Sciatic nerve (tissue), 2 donors: ENCODE results near the gene IGF2R. TPM values are rescaled to one million over a fixed set of nuclear protein-coding genes. Genes with fewer than 3 reads are reported as not detected.
"Not testable (repeated sequence)": the region's sequence is repeated elsewhere in the genome, so short reads cannot be mapped to it uniquely, and the experiment has no call there.

Experiments used
- ATAC-seq: fragments of 200-7000 bp; cut with Tn5 transposase; one replicate; pipeline ENCODE4 v1.9.1; 2020; ENCODE audit warnings: mild to moderate bottlenecking, moderate library complexity
- DNase-seq: peaks from one replicate; pipeline ENCODE4 v3.0.0-alpha.2; 2020; ENCODE audit warnings: low spot score
- intact Hi-C: fragments of 100-400 bp; cut with DNase I; formaldehyde crosslinking; loops from one replicate; pipeline ENCODE4 v1.14.2; 2022
- total RNA-seq: library from RNA; stranded (reverse); fragmentation: NEBNext Ultra II Directional; extraction: Animal tissue kit (Norgen Biotek cat#: 25700); gene quantifications from one replicate; pipeline ENCODE4 v1.2.1, GENCODE V29; 2021
- donor health status: DM: no; HTN: no; CAD: no.
- donor health status: DM: no; HTN: no; CAD: no.

Gene IGF2R
- total RNA-seq, 1 donor from 2014 or later = 71.7 TPM

- ATAC-seq (no peak), DNase-seq (no peak)
- intact Hi-C loops = no loop called here
Observed at GRCh38 chr6:160079686-160080043, 110.8 kb downstream of the IGF2R start.

GRCh38 chr6:160080097-160080496, 111.2 kb downstream of the IGF2R start:
- DNase-seq = no peak
- no peak for ATAC-seq
- intact Hi-C loops = no loop called here

DNA sequence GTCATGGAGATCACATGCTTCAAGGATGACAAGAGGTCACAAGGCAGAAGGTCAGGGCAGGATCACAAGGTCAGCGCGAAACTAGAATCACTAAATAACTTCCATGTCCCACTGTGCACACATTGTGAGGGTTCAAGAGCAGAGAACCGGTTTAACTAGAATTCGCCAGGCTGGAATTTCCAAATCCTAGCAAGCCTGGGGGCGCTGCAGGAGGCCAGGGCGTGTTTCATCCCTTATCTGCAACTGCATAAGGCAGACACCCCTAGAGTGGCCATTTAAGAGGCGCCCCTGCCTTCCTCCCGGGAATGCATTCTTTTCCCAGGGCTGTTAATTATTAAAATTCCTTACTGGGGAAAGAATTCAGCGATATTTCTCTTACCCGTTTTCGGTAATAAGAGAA, 112.5 kb downstream of the IGF2R start:
- intact Hi-C loops = no loop called here
- no peak for DNase-seq
- no peak for ATAC-seq

- intact Hi-C loops = no loop called here
- ATAC-seq (no peak), DNase-seq (no peak)
Observed at GRCh38 chr6:160082627-160083026, 113.7 kb downstream of the IGF2R start.

- intact Hi-C loops = no loop called here
- no peak for ATAC-seq
- DNase-seq = no peak
Observed at GRCh38 chr6:160084198-160084776, 115.4 kb downstream of the IGF2R start.

DNA sequence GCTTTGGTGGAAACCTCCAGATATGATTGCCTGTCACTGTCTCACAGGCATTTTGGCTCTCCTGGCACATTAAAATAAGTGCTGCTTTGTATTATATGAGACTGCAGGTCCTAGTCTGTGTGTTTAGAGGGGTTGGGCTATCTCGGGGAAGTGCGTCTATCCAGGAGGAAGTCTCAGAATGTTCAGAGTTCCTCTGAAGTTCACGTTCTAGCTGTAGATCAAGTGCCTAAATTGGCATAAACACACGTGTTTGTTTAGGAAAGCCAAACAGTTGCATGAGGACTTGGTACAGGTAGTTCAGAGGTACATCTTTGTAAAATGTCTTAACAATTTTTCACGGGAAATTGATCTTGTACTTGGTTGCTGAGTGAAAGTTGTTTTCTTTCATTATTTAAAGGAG, 116.3 kb downstream of the IGF2R start:
- intact Hi-C loops = no loop called here
- DNase-seq (no peak), ATAC-seq (no peak)

- ATAC-seq = no peak
- intact Hi-C loops = no loop called here
- no peak for DNase-seq
Observed at GRCh38 chr6:160085713-160086505, 117.0 kb downstream of the IGF2R start.

GRCh38 chr6:160086754-160087153, 117.9 kb downstream of the IGF2R start:
- DNase-seq (no peak), ATAC-seq (no peak)
- intact Hi-C loops = no loop called here

DNA sequence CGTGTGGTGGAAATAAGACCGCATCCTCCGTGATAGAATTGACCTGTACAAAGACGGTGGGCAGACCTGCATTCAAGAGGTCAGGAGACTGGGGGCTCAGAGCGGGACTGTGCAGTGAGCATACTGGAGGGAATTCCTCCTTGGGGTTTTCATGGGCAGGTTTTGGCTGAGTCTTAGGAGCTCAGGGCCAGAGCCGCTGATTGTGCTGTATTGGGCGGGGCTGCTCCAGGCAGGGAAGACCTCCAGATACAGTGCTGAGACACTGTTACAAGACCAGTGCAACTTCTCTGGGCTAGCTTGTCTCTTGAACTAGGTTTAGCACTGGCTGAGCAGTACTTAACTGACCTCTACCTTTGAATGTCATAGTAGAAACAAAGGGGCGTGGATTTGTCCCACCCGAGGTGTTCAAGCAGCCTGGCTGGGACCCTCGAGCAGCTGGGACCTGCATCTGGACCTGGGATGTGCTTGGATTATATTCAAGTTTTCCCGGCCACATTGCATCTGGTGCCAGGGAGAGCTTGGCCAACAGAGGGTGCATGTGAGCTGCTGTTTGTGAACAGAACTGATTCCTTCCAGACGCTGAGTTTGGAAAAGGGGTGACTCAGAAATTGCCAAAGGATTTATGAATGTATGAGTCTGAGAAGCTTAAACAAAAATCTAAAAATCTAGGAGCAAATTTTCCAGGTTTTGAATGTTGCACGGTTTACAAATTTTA, 119.3 kb downstream of the IGF2R start:
- peak; percentile 88 for ATAC-seq
- peak; percentile 84 for DNase-seq
- intact Hi-C loops = no loop called here

DNA sequence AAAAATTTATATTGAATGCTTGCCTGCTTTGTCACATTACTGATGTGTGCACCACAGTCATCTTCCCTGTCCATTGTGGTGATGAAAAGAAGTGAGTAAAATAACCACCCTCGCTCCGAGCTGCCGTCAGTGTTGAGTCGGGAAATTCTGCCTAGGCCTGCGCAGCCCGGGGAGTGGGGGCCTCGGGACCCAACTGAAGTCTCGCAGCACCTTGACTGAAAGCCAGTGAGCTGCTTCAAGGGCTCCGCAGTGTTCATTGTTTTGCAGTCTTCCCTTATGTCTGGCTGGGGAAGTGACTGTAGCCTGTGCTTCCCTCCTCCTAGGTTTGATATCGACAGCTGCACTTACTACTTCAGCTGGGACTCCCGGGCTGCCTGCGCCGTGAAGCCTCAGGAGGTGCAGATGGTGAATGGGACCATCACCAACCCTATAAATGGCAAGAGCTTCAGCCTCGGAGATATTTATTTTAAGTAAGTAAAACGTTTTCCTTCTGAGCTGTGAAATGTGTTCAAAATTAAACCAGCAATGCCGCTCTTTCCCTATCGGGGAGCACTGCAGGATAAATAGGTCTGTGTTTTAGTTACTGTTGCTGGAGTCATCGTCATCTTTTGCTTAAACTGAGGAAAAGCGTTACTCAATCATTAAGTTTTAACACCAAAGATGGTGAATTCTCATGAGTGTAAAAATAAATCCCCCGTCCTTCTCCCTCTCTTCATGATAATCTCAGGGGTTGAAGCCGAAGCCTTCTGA, 120.1 kb downstream of the IGF2R start:
- DNase-seq (no peak), ATAC-seq (peak; percentile 3)
- intact Hi-C loops = no loop called here

- ATAC-seq (no peak), DNase-seq (no peak)
- intact Hi-C loops = no loop called here
Observed at GRCh38 chr6:160089534-160089897, 120.6 kb downstream of the IGF2R start.

DNA sequence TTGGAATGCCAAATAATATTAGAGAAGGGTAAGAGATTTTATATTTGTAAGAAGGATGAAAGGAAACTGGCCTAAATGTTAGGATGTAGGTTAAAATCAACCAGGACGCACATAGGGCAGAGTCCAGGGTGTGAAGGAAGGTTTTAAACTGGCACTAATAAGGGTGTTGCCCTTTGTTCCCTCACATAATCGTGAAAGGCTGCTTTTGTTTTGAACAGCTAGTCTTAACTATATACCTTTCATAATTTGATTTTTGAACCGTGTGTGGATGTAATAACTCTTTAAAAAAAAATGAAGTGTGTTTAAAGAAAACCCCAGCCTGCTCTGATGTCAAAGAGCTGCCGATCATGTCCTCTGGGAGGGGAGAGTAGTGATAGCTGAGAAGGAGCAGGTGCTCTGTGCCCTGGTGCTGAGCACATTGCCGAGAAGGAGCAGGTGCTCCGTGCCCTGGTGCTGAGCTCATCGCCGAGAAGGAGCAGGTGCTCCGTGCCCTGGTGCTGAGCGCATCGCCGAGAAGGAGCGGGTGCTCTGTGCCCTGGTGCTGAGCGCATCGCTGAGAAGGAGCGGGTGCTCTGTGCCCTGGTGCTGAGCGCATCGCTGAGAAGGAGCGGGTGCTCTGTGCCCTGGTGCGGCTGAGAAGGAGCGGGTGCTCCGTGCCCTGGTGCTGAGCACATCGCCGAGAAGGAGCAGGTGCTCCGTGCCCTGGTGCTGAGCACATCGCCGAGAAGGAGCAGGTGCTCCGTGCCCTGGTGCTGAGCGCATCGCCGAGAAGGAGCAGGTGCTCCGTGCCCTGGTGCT, 121.8 kb downstream of the IGF2R start:
- ATAC-seq, intact Hi-C loops, DNase-seq: not testable (repeated sequence)

DNA sequence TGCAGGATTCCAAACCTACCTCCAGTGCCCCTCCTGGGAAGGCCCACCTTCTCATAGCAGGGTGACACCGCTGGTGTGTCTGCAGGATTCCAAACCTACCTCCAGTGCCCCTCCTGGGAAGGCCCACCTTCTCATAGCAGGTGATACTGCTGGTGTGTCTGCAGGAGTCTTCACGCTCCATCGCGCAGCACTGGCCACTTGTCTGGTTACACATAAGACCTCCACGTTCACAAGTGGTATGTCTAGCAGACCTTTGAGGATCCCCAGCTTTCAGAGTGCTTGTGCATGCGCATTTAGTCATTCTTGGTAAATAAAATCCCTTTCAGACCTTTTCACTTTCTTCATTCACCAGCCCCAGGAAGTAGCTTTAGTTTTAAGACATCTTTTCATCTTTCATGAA, 123.3 kb downstream of the IGF2R start:
- intact Hi-C loops, DNase-seq, ATAC-seq: not testable (repeated sequence)

DNA sequence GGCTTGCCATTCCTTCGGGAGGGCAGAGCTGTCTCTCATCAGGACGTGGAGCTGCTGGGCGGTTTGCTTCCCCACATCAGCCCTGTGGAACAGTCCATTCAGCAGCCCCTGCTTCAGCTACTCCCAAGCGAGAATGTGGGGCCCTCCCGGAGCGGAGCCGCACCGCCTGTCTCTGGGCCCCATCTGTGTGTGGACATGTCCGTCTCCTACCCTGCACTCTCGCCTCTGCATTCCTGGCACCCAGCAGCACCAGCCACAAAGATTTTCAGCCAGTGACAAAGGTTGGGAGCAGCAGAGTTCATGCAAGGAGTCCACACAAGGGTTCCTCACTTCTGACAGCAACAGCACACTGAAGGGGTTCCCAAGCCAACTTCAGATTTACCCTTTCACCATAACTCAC, 123.7 kb downstream of the IGF2R start:
- intact Hi-C loops = no loop called here
- DNase-seq = no peak
- ATAC-seq = no peak

GRCh38 chr6:160093061-160093460, 124.2 kb downstream of the IGF2R start:
- ATAC-seq = no peak
- no peak for DNase-seq
- intact Hi-C loops = no loop called here

GRCh38 chr6:160093946-160094345, 125.1 kb downstream of the IGF2R start:
- ATAC-seq (no peak), DNase-seq (no peak)
- intact Hi-C loops = no loop called here

GRCh38 chr6:160095146-160095845, 126.4 kb downstream of the IGF2R start:
- intact Hi-C loops = no loop called here
- no peak for ATAC-seq

More at GRCh38 chr6:160095146-160095845, 126.4 kb downstream of the IGF2R start:
- no peak for DNase-seq
